Left kidney (tissue), 2 donors: Measurements from ENCODE around the gene ZNF594. TPM values are rescaled to one million over a fixed set of nuclear protein-coding genes. Genes with fewer than 3 reads are reported as not detected.
"Not testable (repeated sequence)": the region's sequence is repeated elsewhere in the genome, so short reads cannot be mapped to it uniquely, and the experiment has no call there.

ENCODE experiments used
- DNase-seq: peaks from one replicate; pipeline ENCODE4 v3.0.0-alpha.2; 2013
- polyA plus RNA-seq: library from polyadenylated mRNA; unstranded; fragments of 120-200 nt; gene quantifications from one replicate; pipeline ENCODE4 v1.2.1, GENCODE V29; 2013; ENCODE audit not compliant: insufficient read length

The ZNF594 gene
- polyA plus RNA-seq, 1 donor: 28.7 TPM

DNA sequence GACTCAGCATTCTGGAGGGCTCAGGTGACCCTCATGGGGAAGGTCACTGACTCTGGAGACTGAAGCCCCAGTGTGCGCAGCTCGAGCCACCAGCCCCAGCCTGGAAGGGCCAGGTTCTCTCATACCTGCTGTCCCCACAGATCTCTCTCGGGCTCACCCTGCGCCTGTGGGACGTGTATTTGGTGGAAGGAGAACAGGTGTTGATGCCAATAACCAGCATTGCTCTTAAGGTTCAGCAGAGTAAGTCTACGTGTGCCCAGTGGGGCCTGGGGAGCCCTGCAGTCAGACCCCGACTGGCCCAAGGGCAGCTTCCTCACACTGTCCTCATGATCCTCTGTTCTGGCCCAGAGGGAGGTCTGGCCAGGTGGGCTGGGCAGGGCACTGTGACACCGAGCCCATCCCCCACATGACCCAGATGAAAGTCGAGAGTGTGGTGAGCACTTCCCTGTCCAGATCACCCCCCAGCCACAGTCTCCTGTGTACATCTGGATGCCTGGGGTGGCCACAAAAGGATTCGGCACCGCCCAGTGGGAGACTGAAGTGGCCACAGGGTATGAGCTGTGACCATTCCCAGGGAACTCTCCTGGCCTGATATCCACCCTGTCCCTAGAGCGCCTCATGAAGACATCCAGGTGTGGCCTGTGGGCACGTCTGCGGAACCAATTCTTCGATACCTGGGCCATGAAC, 54.0 kb downstream of the ZNF594 start:
- DNase-seq: not testable (repeated sequence)

GRCh38 chr17:5136580-5137412, 54.9 kb downstream of the ZNF594 start:
- DNase-seq: not testable (repeated sequence)

DNA sequence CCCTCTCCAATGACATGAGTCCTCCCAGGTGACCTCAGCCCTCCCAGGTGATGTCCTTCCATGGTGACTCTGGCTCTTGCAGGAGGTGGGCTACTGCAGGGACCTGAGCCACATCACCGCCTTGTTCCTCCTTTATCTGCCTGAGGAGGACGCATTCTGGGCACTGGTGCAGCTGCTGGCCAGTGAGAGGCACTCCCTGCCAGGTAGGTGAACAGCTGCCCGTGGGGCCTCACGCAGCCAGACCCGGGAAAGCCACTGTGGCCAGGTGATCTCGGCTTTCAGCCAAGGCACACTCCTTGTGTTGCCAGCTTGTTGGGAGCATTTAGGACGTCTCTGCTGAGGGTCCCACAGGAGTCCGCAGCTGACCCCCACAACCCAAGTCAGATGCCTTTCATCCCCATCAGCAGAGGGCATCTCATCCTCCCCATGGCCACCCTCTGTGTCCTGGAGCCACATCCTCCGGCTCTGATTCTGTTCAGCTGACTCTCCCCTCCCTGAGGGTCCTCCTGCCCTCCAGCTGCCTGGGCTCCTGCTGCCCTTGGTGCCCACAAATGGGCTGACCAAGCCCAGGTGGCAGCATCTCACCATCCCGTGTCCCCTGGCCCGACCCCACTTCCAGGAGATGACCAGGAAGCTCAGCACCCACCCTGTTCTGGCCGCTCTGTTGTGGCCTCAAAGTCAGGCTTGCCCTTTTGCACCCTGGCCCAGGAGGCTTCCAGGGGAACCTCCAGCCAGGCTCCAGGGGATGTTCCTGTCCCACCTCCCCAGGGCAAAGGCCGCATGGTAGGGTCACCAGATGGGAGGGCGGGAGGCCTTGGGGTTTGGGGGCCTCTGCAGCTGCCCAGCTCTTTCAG, 55.7 kb downstream of the ZNF594 start:
- DNase-seq: no peak

DNA sequence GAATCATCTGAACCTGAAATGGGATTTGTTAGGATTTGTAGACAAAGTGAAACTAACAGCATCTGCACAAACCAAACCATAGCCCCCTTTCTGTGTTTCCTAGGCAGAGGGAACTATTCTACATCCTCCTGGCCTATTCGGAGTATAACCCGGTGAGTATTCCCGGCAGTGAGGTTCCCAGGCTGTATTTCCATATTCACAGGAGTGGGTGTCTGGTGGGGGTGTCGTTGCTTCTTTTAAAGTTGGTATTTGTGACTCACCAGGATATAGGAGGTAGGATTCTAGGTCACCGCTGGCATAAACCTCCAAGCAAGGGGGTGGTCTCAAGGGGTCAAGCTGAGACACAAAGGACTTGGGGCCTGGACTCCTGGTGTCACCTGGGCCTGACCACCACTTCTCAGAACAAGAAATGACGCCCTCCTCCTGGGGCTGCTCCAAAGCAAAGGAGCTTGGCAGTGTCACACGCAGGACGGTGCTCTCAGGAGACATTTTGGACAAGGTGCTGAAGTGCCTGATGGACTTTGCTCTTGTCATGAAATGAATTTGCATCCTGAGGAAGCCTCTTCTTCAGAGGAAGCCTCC, 56.4 kb downstream of the ZNF594 start:
- not testable (repeated sequence) for DNase-seq

- not testable (repeated sequence) for DNase-seq
Observed at GRCh38 chr17:5134571-5134970, 57.1 kb downstream of the ZNF594 start.

- DNase-seq: not testable (repeated sequence)
Observed at GRCh38 chr17:5133961-5134360, 57.7 kb downstream of the ZNF594 start.

DNA sequence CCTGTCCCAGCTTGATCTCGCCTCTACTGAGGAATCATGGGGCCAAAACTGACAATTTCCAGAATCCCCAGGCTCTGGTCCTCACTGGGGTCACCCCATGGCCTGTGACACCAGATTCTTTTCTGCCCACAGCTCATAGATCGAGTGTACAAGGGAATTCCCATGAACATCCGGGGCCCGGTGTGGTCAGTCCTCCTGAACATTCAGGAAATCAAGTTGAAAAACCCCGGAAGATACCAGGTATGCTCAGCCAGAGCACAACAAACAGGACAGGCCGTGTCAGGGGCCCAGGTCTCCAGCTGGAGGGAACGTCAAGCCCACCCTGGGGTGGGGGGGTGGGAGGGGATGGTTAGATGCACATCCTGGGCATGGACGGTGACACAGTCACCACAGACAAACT, 58.4 kb downstream of the ZNF594 start:
- no peak for DNase-seq

DNA sequence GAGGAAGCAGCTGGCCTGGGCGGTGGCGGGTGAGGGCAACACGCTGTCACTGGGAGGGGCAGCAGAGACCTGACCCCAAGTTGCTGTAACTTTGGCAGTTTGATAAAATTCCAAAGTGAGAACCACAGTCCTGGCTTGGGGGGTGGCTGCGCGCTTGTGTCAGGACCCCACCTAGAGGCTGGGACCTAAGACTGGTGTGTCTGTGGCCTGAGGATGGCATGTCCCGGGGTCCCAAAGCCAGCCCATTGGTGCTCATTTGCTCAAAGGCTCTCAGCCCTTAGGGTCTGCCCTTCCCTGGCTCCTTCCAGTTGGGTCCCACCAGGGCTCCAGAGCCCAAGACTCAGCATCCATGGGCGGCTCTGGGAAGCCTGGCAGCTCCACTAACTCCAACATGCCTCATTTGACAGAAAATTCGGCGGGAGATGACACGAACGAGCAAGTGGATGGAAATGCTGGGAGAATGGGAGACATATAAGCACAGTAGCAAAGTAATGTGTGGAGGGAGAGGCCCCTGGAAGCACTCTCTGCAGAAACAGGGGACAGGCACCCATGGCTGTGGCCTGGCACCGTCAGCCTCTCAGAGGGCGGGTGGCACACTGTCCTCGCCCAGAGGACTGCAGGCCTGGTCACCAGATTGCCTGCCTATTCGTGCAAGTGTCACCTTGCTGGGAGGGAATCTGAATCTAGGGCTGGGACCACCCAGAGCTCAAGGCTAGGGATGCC, 59.0 kb downstream of the ZNF594 start:
- not testable (repeated sequence) for DNase-seq

DNA sequence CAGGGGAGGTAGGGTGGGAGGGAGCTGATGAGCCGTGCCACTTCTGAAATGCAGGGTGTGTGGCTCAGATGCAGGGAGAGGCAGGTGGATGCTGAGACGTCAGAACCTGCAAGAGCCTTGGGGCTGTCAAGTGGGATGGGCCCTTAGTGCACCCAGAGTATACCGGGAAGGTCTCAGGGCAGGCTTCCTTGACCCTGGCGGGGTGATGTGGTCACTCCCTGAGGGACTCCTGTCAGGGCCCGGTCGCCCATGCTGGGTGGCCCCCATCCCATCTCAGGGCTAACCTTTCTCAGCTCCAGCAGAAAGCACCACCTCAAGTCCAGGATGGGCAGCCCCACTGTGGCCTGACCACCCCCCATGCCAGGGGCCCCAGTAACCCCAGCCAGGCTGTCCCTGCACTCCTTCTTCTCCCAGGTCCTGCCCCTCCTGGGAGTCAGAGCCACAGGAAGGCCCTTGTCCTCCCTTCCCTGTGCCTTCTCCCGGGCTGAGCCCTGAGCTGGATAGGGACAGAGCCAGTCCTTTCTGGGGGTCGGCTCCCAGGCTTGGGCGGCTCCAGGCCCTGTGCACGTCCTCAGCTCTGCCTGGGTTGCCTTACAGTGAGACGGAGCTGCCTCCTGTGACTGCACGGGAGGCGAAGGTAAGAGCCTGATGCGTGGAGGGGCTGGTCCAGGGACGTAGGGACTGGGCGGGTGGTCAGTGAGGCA, 59.7 kb downstream of the ZNF594 start:
- DNase-seq: not testable (repeated sequence)

DNA sequence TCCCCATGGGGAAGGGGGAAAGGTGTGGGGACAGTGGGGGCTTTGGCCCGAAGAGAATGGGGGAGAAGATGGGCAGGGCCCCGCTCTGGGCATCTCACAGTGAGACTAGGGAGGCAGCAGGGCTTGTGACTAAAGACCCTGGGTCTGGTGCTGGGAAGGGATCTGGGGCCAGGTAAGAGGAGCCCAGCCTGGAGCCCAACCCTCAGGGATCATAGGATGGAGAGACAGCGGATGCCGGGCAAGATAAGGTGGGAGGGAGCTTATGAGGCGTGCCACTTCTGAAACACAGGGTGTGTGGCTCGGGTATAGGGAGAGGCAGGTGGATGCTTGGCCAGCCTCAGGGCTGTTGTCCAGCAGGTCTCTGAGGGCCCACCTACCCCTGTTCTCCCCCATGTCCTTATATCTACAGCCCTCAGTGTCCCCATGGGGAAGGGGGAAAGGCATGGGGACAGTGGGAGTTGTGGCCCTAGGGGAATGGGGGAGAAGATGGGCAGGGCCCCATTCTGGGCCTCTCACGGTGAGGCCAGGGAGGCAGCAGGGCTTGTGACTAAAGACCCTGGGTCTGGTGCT, 60.4 kb downstream of the ZNF594 start:
- no peak for DNase-seq

DNA sequence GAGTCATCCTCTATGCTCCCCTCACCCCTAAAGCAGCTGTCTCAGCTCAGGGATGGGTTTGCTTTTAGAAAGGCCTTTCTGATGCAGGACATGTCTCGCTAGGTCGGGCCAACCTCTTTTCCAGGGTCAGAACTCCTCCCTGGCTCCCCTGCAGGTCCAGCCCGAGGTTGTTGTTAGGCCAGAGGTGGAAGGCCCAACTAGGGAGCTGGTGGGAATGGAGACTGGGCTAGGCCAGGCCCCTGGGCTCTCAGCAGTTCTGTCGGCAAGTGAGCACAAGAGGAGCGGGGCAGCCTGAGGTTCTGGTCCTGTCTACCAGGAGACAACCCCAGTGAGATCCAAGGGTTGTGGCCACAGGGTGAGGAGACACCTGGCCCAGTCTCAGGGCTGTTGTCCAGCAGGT, 61.0 kb downstream of the ZNF594 start:
- not testable (repeated sequence) for DNase-seq

DNA sequence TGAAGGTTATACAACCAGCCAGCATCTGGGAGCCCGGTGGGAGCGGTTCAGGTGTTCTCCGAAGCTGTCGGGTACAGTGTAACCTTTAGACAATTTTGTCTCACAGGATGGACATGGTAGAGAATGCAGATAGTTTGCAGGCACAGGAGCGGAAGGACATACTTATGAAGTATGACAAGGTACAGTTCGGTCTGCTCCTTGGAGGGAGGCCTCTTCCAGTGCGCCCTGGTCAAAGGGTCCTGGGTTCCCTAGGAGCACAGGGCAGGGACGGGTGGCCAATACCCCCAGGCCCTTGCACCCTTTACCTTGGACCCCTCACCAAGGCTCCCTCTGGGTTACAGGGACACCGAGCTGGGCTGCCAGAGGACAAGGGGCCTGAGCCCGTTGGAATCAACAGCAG, 61.4 kb downstream of the ZNF594 start:
- DNase-seq: not testable (repeated sequence)

GRCh38 chr17:5129770-5130169, 61.9 kb downstream of the ZNF594 start:
- DNase-seq: not testable (repeated sequence)

Other genes starting within 250 kb of the ZNF594 start
- 323 TPM for gene PFN1, start 243.3 kb downstream of the ZNF594 start, polyA plus RNA-seq
- gene ENO3, start 240.7 kb downstream of the ZNF594 start, polyA plus RNA-seq: 23.4 TPM
- gene SPAG7, start 224.1 kb downstream of the ZNF594 start, polyA plus RNA-seq: 87.8 TPM
- 31.7 TPM for gene CAMTA2, start 204.2 kb downstream of the ZNF594 start, polyA plus RNA-seq
- 8.8 TPM for gene INCA1, start 194.3 kb downstream of the ZNF594 start, polyA plus RNA-seq
- 83.5 TPM for gene KIF1C, start 193.9 kb downstream of the ZNF594 start, polyA plus RNA-seq
- gene SLC52A1, start 156.4 kb downstream of the ZNF594 start, polyA plus RNA-seq: 0.47 TPM
- gene ZFP3, start 113.4 kb downstream of the ZNF594 start, polyA plus RNA-seq: 19.1 TPM
- 54.4 TPM for gene ZNF232, start 80.0 kb downstream of the ZNF594 start, polyA plus RNA-seq
- gene USP6, start 75.8 kb downstream of the ZNF594 start, polyA plus RNA-seq: 13.8 TPM
- gene SCIMP, start 43.0 kb upstream of the ZNF594 start, polyA plus RNA-seq: 2.0 TPM
- gene RABEP1, start 90.4 kb upstream of the ZNF594 start, polyA plus RNA-seq: 76.8 TPM
- gene NUP88, start 227.8 kb upstream of the ZNF594 start, polyA plus RNA-seq: 91.8 TPM
- gene RPAIN, start 228.3 kb upstream of the ZNF594 start, polyA plus RNA-seq: 96.2 TPM
- 159 TPM for gene C1QBP, start 247.3 kb upstream of the ZNF594 start, polyA plus RNA-seq